ENCODE measurements around the gene SUGP1.

Gene SUGP1

GRCh38 chr19:19229701-19230100, 90.6 kb downstream of the SUGP1 start:
- no peak for DNase-seq (ENCODE audit: low spot score)

DNA sequence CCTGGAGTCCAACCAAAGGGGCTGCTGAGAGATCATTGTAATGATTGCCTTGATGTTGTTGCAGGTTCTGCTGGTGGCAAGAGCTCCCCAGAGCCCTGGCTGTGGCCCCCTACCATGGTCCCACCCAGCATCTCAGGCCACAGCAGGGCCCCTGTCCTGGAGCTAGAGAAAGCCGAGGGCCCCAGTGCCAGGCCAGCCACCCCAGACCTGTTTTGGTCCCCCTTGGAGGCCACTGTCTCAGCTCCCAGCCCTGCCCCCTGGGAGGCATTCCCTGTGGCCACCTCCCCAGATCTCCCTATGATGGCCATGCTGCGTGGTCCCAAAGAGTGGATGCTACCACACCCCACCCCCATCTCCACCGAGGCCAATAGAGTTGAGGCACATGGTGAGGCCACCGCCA, 93.1 kb downstream of the SUGP1 start:
- no peak for DNase-seq (ENCODE audit: low spot score)

- no peak for DNase-seq (ENCODE audit: low spot score)
These were observed 93.6 kb downstream of the SUGP1 start for GRCh38 chr19:19226663-19227062.

DNA sequence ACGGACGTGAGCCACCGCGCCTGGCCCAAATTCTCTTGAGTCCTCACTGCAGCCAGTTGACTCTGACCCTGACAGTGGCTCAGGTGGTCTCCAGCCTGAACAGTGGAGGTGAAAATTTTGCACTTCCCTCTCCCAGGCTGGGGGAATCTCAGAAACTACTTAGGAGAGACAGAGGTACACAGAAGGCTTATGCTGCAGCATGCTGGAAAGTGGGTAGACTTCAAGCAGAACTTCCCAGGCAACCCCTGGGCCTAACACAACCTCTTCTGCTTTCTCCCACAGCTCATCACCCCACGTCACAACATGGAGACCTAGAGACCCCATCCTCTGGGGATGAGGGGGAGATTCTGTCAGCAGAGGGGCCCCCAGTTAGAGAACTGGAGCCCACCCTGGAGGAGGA, 94.1 kb downstream of the SUGP1 start:
- no peak for DNase-seq (ENCODE audit: low spot score)
